Measurements from ENCODE around the gene PDE4D.

The PDE4D gene

DNA sequence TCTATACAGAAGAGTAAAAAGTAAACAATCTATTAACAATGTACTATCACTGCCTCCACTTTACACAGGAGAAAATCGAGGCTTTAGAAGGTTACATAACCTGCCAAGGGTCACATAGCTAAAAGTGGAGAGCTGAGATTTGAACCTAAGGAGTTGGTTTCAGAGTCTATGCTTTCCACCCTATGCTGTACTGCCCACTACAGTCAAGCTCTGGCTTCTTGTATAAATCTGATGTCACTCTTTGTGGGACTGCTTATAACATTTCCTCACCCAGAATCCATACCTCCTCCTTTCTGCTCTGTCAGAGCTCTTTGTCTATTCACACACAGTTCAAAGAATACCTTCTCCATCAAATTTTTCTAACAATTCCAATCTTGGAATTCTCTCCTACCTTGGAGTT is 807.5 kb downstream of the PDE4D start:
- no peak for DNase-seq
- no peaks in the 10 kb centered on the region for H3K27me3 ChIP-seq (ENCODE audit: insufficient read depth, low read depth, severe bottlenecking)
- TF ChIP-seq, protein P1, sequence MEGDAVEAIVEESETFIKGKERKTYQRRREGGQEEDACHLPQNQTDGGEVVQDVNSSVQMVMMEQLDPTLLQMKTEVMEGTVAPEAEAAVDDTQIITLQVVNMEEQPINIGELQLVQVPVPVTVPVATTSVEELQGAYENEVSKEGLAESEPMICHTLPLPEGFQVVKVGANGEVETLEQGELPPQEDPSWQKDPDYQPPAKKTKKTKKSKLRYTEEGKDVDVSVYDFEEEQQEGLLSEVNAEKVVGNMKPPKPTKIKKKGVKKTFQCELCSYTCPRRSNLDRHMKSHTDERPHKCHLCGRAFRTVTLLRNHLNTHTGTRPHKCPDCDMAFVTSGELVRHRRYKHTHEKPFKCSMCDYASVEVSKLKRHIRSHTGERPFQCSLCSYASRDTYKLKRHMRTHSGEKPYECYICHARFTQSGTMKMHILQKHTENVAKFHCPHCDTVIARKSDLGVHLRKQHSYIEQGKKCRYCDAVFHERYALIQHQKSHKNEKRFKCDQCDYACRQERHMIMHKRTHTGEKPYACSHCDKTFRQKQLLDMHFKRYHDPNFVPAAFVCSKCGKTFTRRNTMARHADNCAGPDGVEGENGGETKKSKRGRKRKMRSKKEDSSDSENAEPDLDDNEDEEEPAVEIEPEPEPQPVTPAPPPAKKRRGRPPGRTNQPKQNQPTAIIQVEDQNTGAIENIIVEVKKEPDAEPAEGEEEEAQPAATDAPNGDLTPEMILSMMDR (IDR thresholded peaks at IDR 0.05; ENCODE audit: low read depth, low read length): no peak
- no peak overlapping the region for H3K27ac ChIP-seq
- no peaks in the 10 kb centered on the region for H3K36me3 ChIP-seq
- no peaks in the 10 kb centered on the region for H3K9me3 ChIP-seq (ENCODE audit: severe bottlenecking)
- no peak overlapping the region for H3K4me3 ChIP-seq (ENCODE audit: low read depth, low read length)

DNA sequence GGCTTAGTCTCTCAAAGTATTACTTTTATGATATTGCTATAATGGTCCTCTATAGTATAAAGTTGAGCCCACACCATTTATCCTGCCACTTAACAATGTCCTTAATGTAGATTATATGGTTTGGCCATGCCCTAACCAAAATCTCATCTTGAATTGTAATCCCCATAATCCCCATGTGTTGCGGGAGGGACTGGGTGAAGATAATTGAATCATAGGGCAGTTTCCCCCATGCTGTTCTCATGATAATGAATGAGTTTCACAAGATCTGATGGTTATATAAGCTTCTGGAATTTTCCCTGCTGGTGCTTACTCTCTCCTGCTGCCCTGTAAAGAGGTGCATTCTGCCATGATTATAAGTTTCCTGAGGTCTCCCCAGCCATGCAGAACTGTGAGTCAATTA is 811.8 kb downstream of the PDE4D start:
- DNase-seq: peak; percentile 46
- TF ChIP-seq, protein P1 (IDR thresholded peaks at IDR 0.05; ENCODE audit: low read depth, low read length): no peak
- no peaks in the 10 kb centered on the region for H3K9me3 ChIP-seq (ENCODE audit: severe bottlenecking)
- H3K4me3 ChIP-seq (ENCODE audit: low read depth, low read length): no peak overlapping the region
- H3K36me3 ChIP-seq: no peaks in the 10 kb centered on the region
- H3K27me3 ChIP-seq (ENCODE audit: insufficient read depth, low read depth, severe bottlenecking): no peaks in the 10 kb centered on the region
- H3K27ac ChIP-seq: no peak overlapping the region

DNA sequence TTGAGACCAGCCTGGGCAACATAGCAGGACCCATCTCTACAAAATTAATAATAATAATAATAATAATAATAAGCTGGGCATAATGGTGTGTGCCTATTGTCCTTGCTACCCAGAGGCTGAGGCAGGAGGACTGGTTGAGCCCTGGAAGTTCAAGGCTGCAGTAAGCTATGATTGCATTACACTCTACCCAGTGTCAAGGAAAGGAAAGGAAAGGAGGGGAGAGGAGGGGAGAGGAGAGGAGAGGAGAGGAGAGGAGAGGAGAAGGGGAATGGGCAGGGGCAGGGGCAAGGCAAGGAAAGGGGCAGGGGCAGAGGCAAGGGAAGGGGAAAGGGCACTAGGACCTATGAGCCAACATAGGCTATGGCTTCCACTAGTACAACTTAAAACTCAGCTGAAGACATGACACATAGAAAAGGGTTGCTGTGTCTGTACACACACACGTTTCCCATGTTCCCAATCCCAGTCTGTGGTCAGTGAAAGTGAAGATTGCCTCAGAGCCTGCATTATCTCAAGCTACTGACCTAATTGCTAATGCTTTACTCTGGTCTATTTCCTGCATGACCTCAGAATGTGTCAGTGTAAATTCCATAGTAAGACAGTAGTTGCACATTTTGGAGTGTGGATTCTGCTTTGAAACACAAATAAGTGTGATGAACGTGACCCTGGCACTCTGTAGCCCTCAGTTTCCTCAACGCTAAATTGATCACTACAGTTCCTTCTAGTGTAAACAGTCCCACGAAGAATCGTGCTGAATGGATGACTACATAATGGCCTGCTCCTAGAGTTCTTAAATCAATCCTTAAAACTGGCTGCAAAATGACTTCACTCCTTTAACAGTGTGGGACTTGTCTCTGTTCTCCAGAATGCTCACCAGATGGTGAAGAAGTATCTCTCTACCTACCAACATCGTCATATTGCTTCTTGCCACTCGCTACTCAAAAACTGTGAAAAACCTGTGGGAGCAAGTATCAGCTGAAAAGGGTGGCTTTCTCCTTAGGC is 813.6 kb downstream of the PDE4D start:
- H3K27me3 ChIP-seq (ENCODE audit: insufficient read depth, low read depth, severe bottlenecking): no peaks in the 10 kb centered on the region
- no peaks in the 10 kb centered on the region for H3K36me3 ChIP-seq
- TF ChIP-seq, protein P1 (IDR thresholded peaks at IDR 0.05; ENCODE audit: low read depth, low read length): no peak
- no peaks in the 10 kb centered on the region for H3K9me3 ChIP-seq (ENCODE audit: severe bottlenecking)
- H3K4me3 ChIP-seq (ENCODE audit: low read depth, low read length): no peak overlapping the region
- DNase-seq: no peak
- H3K27ac ChIP-seq: no peak overlapping the region

DNA sequence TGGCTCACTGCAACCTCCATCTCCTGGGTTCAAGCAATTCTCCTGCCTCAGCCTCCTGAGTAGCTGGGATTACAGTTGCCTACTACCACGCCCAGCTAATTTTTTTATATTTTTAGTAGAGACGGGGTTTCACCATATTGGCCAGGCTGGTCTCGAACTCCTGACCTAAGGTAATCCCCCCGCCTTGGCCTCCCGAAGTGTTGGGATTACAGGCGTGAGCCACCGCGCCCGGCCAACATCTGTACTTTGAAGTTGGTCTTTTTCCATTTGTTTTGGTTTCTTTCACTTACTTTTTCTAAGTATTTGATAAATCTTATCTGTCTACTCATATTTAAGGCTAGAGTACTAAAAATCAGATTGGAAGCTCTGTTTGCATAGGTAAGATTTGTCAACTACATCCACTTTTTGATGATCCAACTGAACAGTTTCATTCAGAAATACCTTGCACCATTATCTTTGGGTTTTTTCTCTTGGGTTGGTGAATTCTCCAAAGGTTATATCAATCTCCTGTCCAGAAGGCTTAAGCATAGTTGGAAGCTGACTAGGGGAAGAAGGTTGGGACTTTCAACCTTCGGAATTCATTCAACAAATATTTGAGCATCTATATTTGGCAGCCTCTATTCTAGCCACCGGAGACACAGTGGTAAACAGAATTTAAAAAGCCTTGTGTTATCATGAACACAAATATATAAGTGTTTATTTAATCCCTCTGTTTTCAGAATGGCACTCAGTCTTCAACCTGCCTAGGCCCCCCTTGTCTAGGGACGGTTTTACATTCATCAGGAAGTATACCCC is 821.6 kb downstream of the PDE4D start:
- Histone ChIP-seq H3K36me3 (no peaks in the 10 kb centered on the region), H3K27me3 (ENCODE audit: insufficient read depth, low read depth, severe bottlenecking) (no peaks in the 10 kb centered on the region), H3K9me3 (ENCODE audit: severe bottlenecking) (no peaks in the 10 kb centered on the region), H3K4me3 (ENCODE audit: low read depth, low read length) (no peak overlapping the region), H3K27ac (no peak overlapping the region)
- DNase-seq: no peak
- TF ChIP-seq, protein P1 (IDR thresholded peaks at IDR 0.05; ENCODE audit: low read depth, low read length): no peak

DNA sequence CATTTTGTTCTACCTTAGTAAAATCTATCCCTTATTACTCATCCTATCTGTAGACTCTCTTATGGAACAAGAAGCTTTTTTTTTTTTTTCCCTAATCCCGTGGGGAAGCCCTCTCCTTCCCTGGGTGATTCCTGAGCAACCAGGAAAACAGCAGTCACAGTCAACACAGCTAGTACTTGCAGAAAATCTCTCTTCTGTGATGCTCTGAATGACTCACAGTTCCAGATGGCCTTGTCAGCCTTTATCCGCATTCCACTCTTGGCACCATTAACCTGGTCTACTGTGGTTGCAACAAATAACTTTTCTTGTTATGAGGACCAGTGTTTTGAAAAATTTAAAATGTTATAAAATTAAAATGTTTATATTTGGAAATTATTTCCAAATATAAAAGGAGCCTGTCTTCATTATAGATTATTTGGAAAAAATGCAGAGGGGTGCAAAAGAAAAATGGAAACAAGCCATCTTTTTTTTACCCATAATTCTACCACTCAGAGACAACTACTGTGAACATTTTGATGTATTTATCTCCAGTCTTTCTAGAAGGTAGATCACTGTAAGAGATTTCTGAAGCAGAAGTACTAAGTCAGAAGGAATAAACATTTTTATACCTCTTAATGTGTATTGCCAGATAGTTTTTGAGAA is 824.0 kb downstream of the PDE4D start:
- Histone ChIP-seq H3K27ac (no peak overlapping the region), H3K9me3 (ENCODE audit: severe bottlenecking) (no peaks in the 10 kb centered on the region), H3K4me3 (ENCODE audit: low read depth, low read length) (no peak overlapping the region), H3K27me3 (ENCODE audit: insufficient read depth, low read depth, severe bottlenecking) (no peaks in the 10 kb centered on the region), H3K36me3 (no peaks in the 10 kb centered on the region)
- no peak for DNase-seq
- TF ChIP-seq, protein P1 (IDR thresholded peaks at IDR 0.05; ENCODE audit: low read depth, low read length): no peak
